ENCODE measurements around the gene FAM124B.

GRCh38 chr2:224354632-224355211 is 47.2 kb downstream of the FAM124B start:
- TF ChIP-seq MAX (IDR thresholded peaks at IDR 0.05) (no peak), CTCF (IDR thresholded peaks at IDR 0.05; ENCODE audit: low read depth, low read length, missing input control) (no peak), GABPA (IDR thresholded peaks at IDR 0.05 in 1 of 2, conservative IDR thresholded peaks at IDR 0.05 in 1 of 2) (no peak), HNF4G (IDR thresholded peaks at IDR 0.05) (no peak)
